Mammary epithelial cell (primary cell): ENCODE data around the gene C10orf71.

Experiments
- CTCF ChIP-seq, 2 donors: IDR thresholded peaks in 1 of 2; conservative IDR thresholded peaks in 1 of 2; 2 replicates each; pipeline ENCODE4 v1.5.1; 2011 to 2012; ENCODE audit warnings: inconsistent platforms in 2 of 2, low read length in 2 of 2, mild to moderate bottlenecking in 2 of 2, control low read depth in 1 of 2, low read depth in 1 of 2; ENCODE audit not compliant: insufficient read depth in 1 of 2; ENCODE audit errors: extremely low read depth in 1 of 2
- EZH2 ChIP-seq: IDR thresholded peaks from 2 replicates; pipeline ENCODE4 v1.6.1; 2012; ENCODE audit warnings: low read length, inconsistent platforms, borderline replicate concordance

GRCh38 chr10:49373361-49373760 lies 74.4 kb downstream of the C10orf71 start:
- TF ChIP-seq CTCF (conservative IDR thresholded peaks at IDR 0.05 in 1 of 2, IDR thresholded peaks at IDR 0.05 in 1 of 2; ENCODE audit: extremely low read depth in 1 of 2, insufficient read depth in 1 of 2, low read depth in 1 of 2, low read length in 2 of 2) (no peak), EZH2 (no peak)
